SK-N-SH treated with all-trans-retinoic acid at 6 μM for 48 hours (cell line): ENCODE results near the gene MIA2.

Experiments used
- ATAC-seq: fragments of 200-7000 bp; cut with Tn5 transposase; 3 replicates; pipeline ENCODE4 v1.9.1; 2020; ENCODE audit warnings: mild to moderate bottlenecking, moderate library complexity
- ARNTL ChIP-seq: fragments of 450-650 bp; formaldehyde crosslinking; IDR thresholded peaks from 2 replicates; pipeline ENCODE4 v1.5.0; 2020; ENCODE audit warnings: low read depth, mild to moderate bottlenecking, moderate library complexity, borderline replicate concordance
- BACH2 ChIP-seq: fragments of 250-450 bp; sonication (Bioruptor Pico); IDR thresholded peaks from 2 replicates; pipeline ENCODE4 v1.9.0; 2021; ENCODE audit warnings: mild to moderate bottlenecking, borderline replicate concordance
- CREB5 ChIP-seq: fragments of 250-450 bp; sonication (Bioruptor Pico); IDR thresholded peaks from 2 replicates; pipeline ENCODE4 v1.5.1; 2020; ENCODE audit warnings: low read depth, mild to moderate bottlenecking, moderate library complexity
- CSDC2 ChIP-seq: fragments of 250-450 bp; sonication (Bioruptor Pico); IDR thresholded peaks from 2 replicates; pipeline ENCODE4 v1.5.0; 2020; ENCODE audit warnings: mild to moderate bottlenecking, moderate library complexity
- CSRNP3 ChIP-seq: fragments of 250-450 bp; sonication (Bioruptor Pico); IDR thresholded peaks from 2 replicates; pipeline ENCODE4 v1.5.1; 2021; ENCODE audit warnings: mild to moderate bottlenecking, moderate library complexity
- ESRRG ChIP-seq: fragments of 250-450 bp; sonication (Bioruptor Pico); IDR thresholded peaks from 2 replicates; pipeline ENCODE4 v1.6.1; 2021; ENCODE audit warnings: mild to moderate bottlenecking
- ISL1 ChIP-seq: fragments of 250-450 bp; sonication (Bioruptor Pico); IDR thresholded peaks from 2 replicates; pipeline ENCODE4 v2.1.2; 2022; ENCODE audit warnings: mild to moderate bottlenecking, moderate library complexity
- OSR1 ChIP-seq: fragments of 250-450 bp; sonication (Bioruptor Pico); IDR thresholded peaks from 2 replicates; pipeline ENCODE4 v1.8.0; 2022; ENCODE audit warnings: moderate library complexity, mild to moderate bottlenecking, inconsistent platforms
- PATZ1 ChIP-seq: fragments of 250-450 bp; sonication (Bioruptor Pico); IDR thresholded peaks from 2 replicates; pipeline ENCODE4 v1.8.0; 2020; ENCODE audit warnings: mild to moderate bottlenecking, moderate library complexity, borderline replicate concordance
- POU6F1 ChIP-seq: fragments of 250-450 bp; sonication (Bioruptor Pico); IDR thresholded peaks from 2 replicates; pipeline ENCODE4 v1.8.0; 2021; ENCODE audit warnings: low read depth, mild to moderate bottlenecking, moderate library complexity, borderline replicate concordance
- PPARA ChIP-seq: fragments of 250-450 bp; sonication (Bioruptor Pico); IDR thresholded peaks from 2 replicates; pipeline ENCODE4 v1.5.0; 2020; ENCODE audit warnings: mild to moderate bottlenecking, borderline replicate concordance
- RARB ChIP-seq: fragments of 250-450 bp; sonication (Bioruptor Pico); IDR thresholded peaks from 2 replicates; pipeline ENCODE4 v1.8.0; 2021; ENCODE audit warnings: mild to moderate bottlenecking, moderate library complexity
- SNAI2 ChIP-seq: fragments of 250-450 bp; sonication (Bioruptor Pico); IDR thresholded peaks from 2 replicates; pipeline ENCODE4 v1.5.0; 2020; ENCODE audit warnings: mild to moderate bottlenecking, moderate library complexity
- TCF4 ChIP-seq: fragments of 250-450 bp; sonication (Bioruptor Pico); IDR thresholded peaks from 2 replicates; pipeline ENCODE4 v1.8.0; 2021; ENCODE audit warnings: mild to moderate bottlenecking, moderate library complexity, borderline replicate concordance
- TOX ChIP-seq: fragments of 250-450 bp; sonication (Bioruptor Pico); IDR thresholded peaks from 2 replicates; pipeline ENCODE4 v1.8.0; 2021; ENCODE audit warnings: mild to moderate bottlenecking, moderate library complexity, borderline replicate concordance
- TSHZ2 ChIP-seq: fragments of 250-450 bp; sonication (Bioruptor Pico); IDR thresholded peaks from 2 replicates; pipeline ENCODE4 v1.5.0; 2020; ENCODE audit warnings: mild to moderate bottlenecking, moderate library complexity
- ZC3H10 ChIP-seq: fragments of 250-450 bp; sonication (Bioruptor Pico); IDR thresholded peaks from 2 replicates; pipeline ENCODE4 v1.5.1; 2021; ENCODE audit warnings: mild to moderate bottlenecking, moderate library complexity
- ZFP3 ChIP-seq: fragments of 250-450 bp; sonication (Bioruptor Pico); IDR thresholded peaks from 2 replicates; pipeline ENCODE4 v1.5.0; 2020; ENCODE audit warnings: mild to moderate bottlenecking, moderate library complexity
- ZFP30 ChIP-seq: fragments of 450-650 bp; formaldehyde crosslinking; IDR thresholded peaks from 2 replicates; pipeline ENCODE4 v1.5.0; 2022; ENCODE audit warnings: mild to moderate bottlenecking, moderate library complexity
- ZNF565 ChIP-seq: fragments of 450-650 bp; formaldehyde crosslinking; conservative IDR thresholded peaks from 2 replicates; pipeline ENCODE4 v1.5.0; 2020; ENCODE audit warnings: low read depth, mild to moderate bottlenecking, moderate library complexity
- ZNF70 ChIP-seq: fragments of 450-650 bp; formaldehyde crosslinking; IDR thresholded peaks from 2 replicates; pipeline ENCODE4 v1.5.0; 2020; ENCODE audit warnings: mild to moderate bottlenecking, moderate library complexity
- ZNF8 ChIP-seq: fragments of 450-650 bp; formaldehyde crosslinking; IDR thresholded peaks from 2 replicates; pipeline ENCODE4 v1.5.0; 2020; ENCODE audit warnings: mild to moderate bottlenecking, moderate library complexity

The MIA2 gene

GRCh38 chr14:39243831-39244230, 10.1 kb downstream of the MIA2 start (continued):
- no peak for TF ChIP-seq CREB5
- no peak for TF ChIP-seq BACH2 (CRISPR knock-in tag)
- TF ChIP-seq ISL1 (CRISPR knock-in tag): no peak
- TF ChIP-seq ZFP3 (CRISPR knock-in tag): no peak
- no peak for TF ChIP-seq RARB

GRCh38 chr14:39246618-39247017, 12.9 kb downstream of the MIA2 start:
- no peak for TF ChIP-seq TOX (CRISPR knock-in tag)
- no peak for TF ChIP-seq RARB
- no peak for TF ChIP-seq PPARA (CRISPR knock-in tag)
- TF ChIP-seq OSR1 (CRISPR knock-in tag): no peak
- TF ChIP-seq PATZ1 (CRISPR knock-in tag): no peak
- TF ChIP-seq TSHZ2 (CRISPR knock-in tag): no peak
- no peak for TF ChIP-seq ARNTL (CRISPR knock-in tag)
- no peak for TF ChIP-seq ZNF70
- TF ChIP-seq ESRRG (CRISPR knock-in tag): no peak
- no peak for TF ChIP-seq ZNF565 (CRISPR knock-in tag)
- no peak for TF ChIP-seq ZFP30 (CRISPR knock-in tag)
- TF ChIP-seq BACH2 (CRISPR knock-in tag): no peak
- no peak for TF ChIP-seq ISL1 (CRISPR knock-in tag)
- no peak for TF ChIP-seq ZC3H10 (CRISPR knock-in tag)
- no peak for TF ChIP-seq CSRNP3 (CRISPR knock-in tag)
- no peak for TF ChIP-seq POU6F1 (CRISPR knock-in tag)
- no peak for TF ChIP-seq CREB5
- TF ChIP-seq ZNF8 (CRISPR knock-in tag): no peak
- no peak for TF ChIP-seq SNAI2 (CRISPR knock-in tag)
- TF ChIP-seq TCF4: no peak
- no peak for ATAC-seq

GRCh38 chr14:39247256-39247655, 13.5 kb downstream of the MIA2 start:
- TF ChIP-seq OSR1 (CRISPR knock-in tag): no peak
- no peak for TF ChIP-seq ARNTL (CRISPR knock-in tag)
- no peak for TF ChIP-seq ESRRG (CRISPR knock-in tag)
- no peak for TF ChIP-seq TOX (CRISPR knock-in tag)
- no peak for TF ChIP-seq TSHZ2 (CRISPR knock-in tag)
- no peak for TF ChIP-seq CSDC2 (CRISPR knock-in tag)
- TF ChIP-seq ISL1 (CRISPR knock-in tag): no peak
- TF ChIP-seq ZNF8 (CRISPR knock-in tag): no peak
- ATAC-seq: peak; percentile 67
